Testis (tissue), 3 donors: Measurements from ENCODE around the gene SMYD5. TPM values are rescaled to one million over a fixed set of nuclear protein-coding genes. Genes with fewer than 3 reads are reported as not detected.

Experiments used
- DNase-seq: peaks from one replicate; pipeline ENCODE4 v3.0.0-alpha.2; 2019
- H3K27ac ChIP-seq, 2 donors: fragments of 200-600 bp; sonication (generic); one replicate each; pipeline ENCODE4 v1.5.1; 2019
- H3K27me3 ChIP-seq: fragments of 200-600 bp; sonication (generic); one replicate; pipeline ENCODE4 v1.5.1; 2019
- H3K36me3 ChIP-seq: fragments of 200-600 bp; sonication (generic); one replicate; pipeline ENCODE4 v1.5.1; 2017; ENCODE audit warnings: low read depth; ENCODE audit errors: missing control alignments
- H3K4me1 ChIP-seq: fragments of 200-600 bp; sonication (generic); one replicate; pipeline ENCODE4 v1.5.1; 2019
- H3K4me3 ChIP-seq, 2 donors: fragments of 200-600 bp; sonication (generic); one replicate each; pipeline ENCODE4 v1.5.1; 2017 to 2019
- H3K9me3 ChIP-seq: fragments of 200-600 bp; sonication (generic); one replicate; pipeline ENCODE4 v1.5.1; 2017
- POLR2A ChIP-seq: fragments of 450-650 bp; IDR thresholded peaks from one replicate; pipeline ENCODE4 v1.6.1; 2017; ENCODE audit warnings: antibody characterized with exemption, mild to moderate bottlenecking, moderate library complexity
- WGBS, 2 donors: methylation state at CpG; one replicate each; pipeline ENCODE4 v1.1.5; 2018; 5-methylcytosine and 5-hydroxymethylcytosine counted together
- intact Hi-C: fragments of 100-400 bp; cut with DNase I; formaldehyde crosslinking; loops from one replicate; pipeline ENCODE4 v1.15.1; 2023; ENCODE audit warnings: low total_unique reads
- polyA plus RNA-seq: library from polyadenylated mRNA; stranded (reverse); fragments of 350-450 nt; fragmentation: Illumina TruSeq; extraction: RNeasy Lipid Tissue Mini Kit (QIAGEN cat#74804); gene quantifications from one replicate; pipeline ENCODE4 v1.2.3, GENCODE V29; 2014; ENCODE audit warnings: low read depth, low replicate concordance; ENCODE audit not compliant: insufficient read depth
- total RNA-seq, 2 donors: library from RNA; depleted of rRNA; stranded (reverse); fragments of >200 nt; gene quantifications; one replicate each; pipeline ENCODE4 v1.2.3, GENCODE V29; 2016
- TF ChIP-seq, protein P1 (sequence below), 3 experiments: fragments of 450-650 bp in 2 of 3; fragments of 200-600 bp in 1 of 3; sonication (generic) in 1 of 3; IDR thresholded peaks; one replicate each; pipeline ENCODE4 v1.5.1; 2016 to 2019; ENCODE audit warnings: antibody characterized with exemption in 3 of 3, mild to moderate bottlenecking in 2 of 3, moderate library complexity in 1 of 3

SMYD5 gene
- total and polyA plus RNA-seq, 3 donors from 2014 or later = 36.4 to 58.2 (median 53.0) TPM

- Histone ChIP-seq H3K4me3 (no peak overlapping the region), H3K9me3 (no peaks in the 10 kb centered on the region), H3K4me1 (no peaks in the 10 kb centered on the region), H3K27ac (no peak overlapping the region), H3K36me3 (no peaks in the 10 kb centered on the region), H3K27me3 (no peaks in the 10 kb centered on the region)
- no peak for DNase-seq
- intact Hi-C loops = no loop called here
- 94% methylated on average over 4 of the region's 4 CpGs for WGBS, 2 donors
- TF ChIP-seq POLR2A = no peak
- TF ChIP-seq, protein P1, sequence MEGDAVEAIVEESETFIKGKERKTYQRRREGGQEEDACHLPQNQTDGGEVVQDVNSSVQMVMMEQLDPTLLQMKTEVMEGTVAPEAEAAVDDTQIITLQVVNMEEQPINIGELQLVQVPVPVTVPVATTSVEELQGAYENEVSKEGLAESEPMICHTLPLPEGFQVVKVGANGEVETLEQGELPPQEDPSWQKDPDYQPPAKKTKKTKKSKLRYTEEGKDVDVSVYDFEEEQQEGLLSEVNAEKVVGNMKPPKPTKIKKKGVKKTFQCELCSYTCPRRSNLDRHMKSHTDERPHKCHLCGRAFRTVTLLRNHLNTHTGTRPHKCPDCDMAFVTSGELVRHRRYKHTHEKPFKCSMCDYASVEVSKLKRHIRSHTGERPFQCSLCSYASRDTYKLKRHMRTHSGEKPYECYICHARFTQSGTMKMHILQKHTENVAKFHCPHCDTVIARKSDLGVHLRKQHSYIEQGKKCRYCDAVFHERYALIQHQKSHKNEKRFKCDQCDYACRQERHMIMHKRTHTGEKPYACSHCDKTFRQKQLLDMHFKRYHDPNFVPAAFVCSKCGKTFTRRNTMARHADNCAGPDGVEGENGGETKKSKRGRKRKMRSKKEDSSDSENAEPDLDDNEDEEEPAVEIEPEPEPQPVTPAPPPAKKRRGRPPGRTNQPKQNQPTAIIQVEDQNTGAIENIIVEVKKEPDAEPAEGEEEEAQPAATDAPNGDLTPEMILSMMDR (IDR thresholded peaks at IDR 0.05) = no peak
Measured at GRCh38 chr2:73267008-73267407, 53.0 kb downstream of the SMYD5 start.

DNA sequence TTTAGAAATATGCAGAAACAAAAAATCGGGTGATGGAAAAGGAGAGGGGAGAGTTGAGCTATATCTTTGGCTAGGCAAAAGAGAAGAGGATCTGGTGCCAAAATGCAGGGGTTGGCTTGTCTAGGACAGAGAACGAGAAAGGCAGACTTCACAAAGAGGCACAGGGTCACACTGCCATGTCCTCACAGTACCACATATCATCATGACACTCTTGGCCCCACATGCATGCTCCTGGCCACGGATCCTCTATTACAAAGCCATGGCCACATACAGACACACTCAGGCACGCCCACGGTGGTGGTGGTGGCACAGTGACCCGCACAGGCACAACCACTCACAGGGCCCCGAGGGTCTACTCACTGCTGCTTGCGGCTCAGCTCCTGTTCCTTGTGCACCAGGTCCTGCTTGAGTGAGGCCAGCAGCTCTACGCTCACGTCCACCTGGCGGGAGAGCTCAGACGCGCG, 54.4 kb downstream of the SMYD5 start:
- peak overlapping the region; percentile 41 to 51 for H3K4me3 ChIP-seq

GRCh38 chr2:73268830-73269685, 55.0 kb downstream of the SMYD5 start:
- intact Hi-C loops = no loop called here
- TF ChIP-seq, protein P1 (IDR thresholded peaks at IDR 0.05) = no peak
- TF ChIP-seq POLR2A = no peak
- H3K4me3 ChIP-seq = peak overlapping the region; percentile 41 to 51
- H3K36me3 ChIP-seq = no peaks in the 10 kb centered on the region
- H3K4me1 ChIP-seq = no peaks in the 10 kb centered on the region
- no peak overlapping the region for H3K27ac ChIP-seq
- H3K27me3 ChIP-seq = no peaks in the 10 kb centered on the region
- DNase-seq = peak; percentile 63
- H3K9me3 ChIP-seq = no peaks in the 10 kb centered on the region
- 19% methylated on average over 112 of the region's 113 CpGs; no CpG with 5 or more reads in 1 of the 2 donors for WGBS, 2 donors

More for the DNA sequence above, 54.4 kb downstream of the SMYD5 start:
- Histone ChIP-seq H3K27ac (no peak overlapping the region), H3K4me1 (no peaks in the 10 kb centered on the region), H3K27me3 (no peaks in the 10 kb centered on the region), H3K36me3 (no peaks in the 10 kb centered on the region), H3K9me3 (no peaks in the 10 kb centered on the region)
- intact Hi-C loops = no loop called here
- DNase-seq = no peak
- TF ChIP-seq, protein P1 (IDR thresholded peaks at IDR 0.05) = no peak
- no peak for TF ChIP-seq POLR2A
- 55 to 59% methylated on average over 7 to 14 of the region's 14 CpGs for WGBS, 2 donors

DNA sequence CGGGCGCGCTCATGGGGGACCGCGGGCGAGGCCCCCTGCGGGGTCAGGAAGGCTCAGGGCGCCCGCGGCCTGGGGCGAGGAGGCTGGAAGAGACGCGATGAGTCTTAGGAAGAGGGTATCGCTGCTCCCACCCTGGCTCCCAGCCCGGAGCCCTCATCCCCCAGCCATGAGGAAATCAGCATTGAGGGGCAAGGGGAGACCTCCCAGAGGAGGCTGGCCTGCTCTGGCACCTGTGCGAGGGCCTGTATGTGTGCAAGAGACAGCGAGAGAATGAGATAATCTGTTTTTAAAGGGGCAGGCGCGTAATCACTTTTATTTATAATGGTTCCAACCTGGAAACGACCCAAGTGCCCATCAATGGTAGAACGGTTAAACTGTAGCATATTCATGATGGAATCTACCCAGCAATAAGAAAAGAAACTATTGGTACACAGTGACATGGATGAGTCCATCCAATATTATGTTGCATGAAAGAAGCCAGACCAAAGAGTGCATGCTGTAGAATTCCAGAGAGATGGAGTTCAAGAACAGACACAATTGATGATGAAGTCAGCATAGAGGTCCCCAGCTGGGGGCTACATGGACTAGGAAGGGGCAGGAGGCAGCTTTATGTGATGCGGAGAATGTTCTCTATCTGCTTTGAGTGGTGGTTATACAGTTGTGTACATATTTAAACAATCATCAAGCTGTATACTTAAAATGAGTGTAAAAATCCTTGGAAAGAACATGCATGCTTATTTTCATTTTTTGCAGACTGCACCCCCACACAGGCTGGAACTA, 55.8 kb downstream of the SMYD5 start:
- intact Hi-C loops = no loop called here
- TF ChIP-seq, protein P1 (IDR thresholded peaks at IDR 0.05) = no peak
- TF ChIP-seq POLR2A = no peak
- Histone ChIP-seq H3K36me3 (no peaks in the 10 kb centered on the region), H3K4me1 (no peaks in the 10 kb centered on the region), H3K27me3 (no peaks in the 10 kb centered on the region), H3K9me3 (no peaks in the 10 kb centered on the region), H3K27ac (no peak overlapping the region), H3K4me3 (peak overlapping the region in 1 of 2 donors; percentile 41)
- 26 to 31% methylated on average over 7 to 22 of the region's 22 CpGs for whole genome bisulfite sequencing, 2 donors
- peak; percentile 18 for DNase-seq
